ENCODE measurements around the gene PGAP3. TPM values are rescaled to one million over a fixed set of nuclear protein-coding genes. Genes with fewer than 3 reads are reported as not detected.

PGAP3 gene
- total RNA-seq, 6 donors from 2014 or later: 15.2 to 64.0 (median 27.9) TPM

GRCh38 chr17:39704821-39705551 is 17.1 kb upstream of the PGAP3 start:
- Histone ChIP-seq H3K9me3 (no peaks in the 10 kb centered on the region), H3K4me3 (no peak overlapping the region), H3K36me3 (peaks cover 10 to 32% (median 25%) of the 10 kb centered on the region in 4 donors), H3K4me1 (peaks cover 21 to 76% (median 55%) of the 10 kb centered on the region in 4 donors), H3K27me3 (no peaks in the 10 kb centered on the region), H3K27ac (peak overlapping the region; percentile 62 to 83 (median 80))
- no peak for ATAC-seq (ENCODE audit: low FRiP score in 2 of 2)
- DNase-seq: no peak
- TF ChIP-seq POLR2A (IDR thresholded peaks at IDR 0.05) (no peak), CTCF (IDR thresholded peaks at IDR 0.05) (peak in 3 of 6 experiments; percentile 6 to 55 (median 17)), EP300 (IDR thresholded peaks at IDR 0.05) (no peak)
- 69 to 73% methylated on average over 8 to 11 of the region's 11 CpGs for WGBS, 2 donors

GRCh38 chr17:39703913-39704312 is 16.1 kb upstream of the PGAP3 start:
- no peak overlapping the region for H3K4me3 ChIP-seq

GRCh38 chr17:39702901-39703893 is 15.3 kb upstream of the PGAP3 start:
- peaks cover 4 to 14% (median 9%) of the 10 kb centered on the region in 4 donors for H3K36me3 ChIP-seq
- TF ChIP-seq CTCF (IDR thresholded peaks at IDR 0.05) (no peak), POLR2A (IDR thresholded peaks at IDR 0.05) (no peak), POLR2AphosphoS5 (IDR thresholded peaks at IDR 0.05) (no peak), EP300 (IDR thresholded peaks at IDR 0.05) (no peak)
- no peaks in the 10 kb centered on the region for H3K9me3 ChIP-seq
- H3K27ac ChIP-seq: peak overlapping the region in 3 of 4 donors; percentile 5 to 83 (median 49)
- WGBS, 2 donors: 39 to 58% methylated on average over 7 to 12 of the region's 12 CpGs
- H3K4me3 ChIP-seq: no peak overlapping the region
- peak in 1 of 2 donors; percentile 52 for DNase-seq
- peaks cover 21 to 76% (median 57%) of the 10 kb centered on the region in 4 donors for H3K4me1 ChIP-seq
- no peak for ATAC-seq (ENCODE audit: low FRiP score in 2 of 2)
- H3K27me3 ChIP-seq: no peaks in the 10 kb centered on the region

More at GRCh38 chr17:39703913-39704312, 16.1 kb upstream of the PGAP3 start:
- TF ChIP-seq POLR2AphosphoS5 (IDR thresholded peaks at IDR 0.05): no peak
- no peaks in the 10 kb centered on the region for H3K27me3 ChIP-seq
- ATAC-seq (ENCODE audit: low FRiP score in 2 of 2) (no peak), DNase-seq (no peak)
- no peaks in the 10 kb centered on the region for H3K9me3 ChIP-seq
- 70 to 82% methylated on average over 2 to 5 of the region's 5 CpGs for WGBS, 2 donors
- peaks cover 10 to 21% (median 16%) of the 10 kb centered on the region in 4 donors for H3K36me3 ChIP-seq
- peak overlapping the region in 3 of 4 donors; percentile 37 to 83 (median 83) for H3K27ac ChIP-seq
- H3K4me1 ChIP-seq: peaks cover 21 to 76% (median 57%) of the 10 kb centered on the region in 4 donors

- Histone ChIP-seq H3K27ac (peak overlapping the region in 2 of 4 donors; percentile 29 to 89), H3K27me3 (no peaks in the 10 kb centered on the region), H3K9me3 (no peaks in the 10 kb centered on the region), H3K4me1 (peaks cover 19 to 66% (median 49%) of the 10 kb centered on the region in 4 donors), H3K36me3 (peaks cover 0 to 2% (median 0%) of the 10 kb centered on the region in 4 donors), H3K4me3 (peak overlapping the region in 2 of 4 donors; percentile 91 to 94)
- 74 to 80% methylated on average over 3 to 4 of the region's 4 CpGs for WGBS, 2 donors
- no peak for DNase-seq
- no peak for ATAC-seq (ENCODE audit: low FRiP score in 2 of 2)
- no peak for TF ChIP-seq CTCF (IDR thresholded peaks at IDR 0.05)
- TF ChIP-seq POLR2A (IDR thresholded peaks at IDR 0.05): no peak
- TF ChIP-seq POLR2AphosphoS5 (IDR thresholded peaks at IDR 0.05): no peak
- TF ChIP-seq EP300 (IDR thresholded peaks at IDR 0.05): no peak
Observed at GRCh38 chr17:39701784-39702422, 14.0 kb upstream of the PGAP3 start.

Measured in upper lobe of left lung (tissue), 6 donors.